ENCODE measurements around the gene TAF1.

The TAF1 gene

DNA sequence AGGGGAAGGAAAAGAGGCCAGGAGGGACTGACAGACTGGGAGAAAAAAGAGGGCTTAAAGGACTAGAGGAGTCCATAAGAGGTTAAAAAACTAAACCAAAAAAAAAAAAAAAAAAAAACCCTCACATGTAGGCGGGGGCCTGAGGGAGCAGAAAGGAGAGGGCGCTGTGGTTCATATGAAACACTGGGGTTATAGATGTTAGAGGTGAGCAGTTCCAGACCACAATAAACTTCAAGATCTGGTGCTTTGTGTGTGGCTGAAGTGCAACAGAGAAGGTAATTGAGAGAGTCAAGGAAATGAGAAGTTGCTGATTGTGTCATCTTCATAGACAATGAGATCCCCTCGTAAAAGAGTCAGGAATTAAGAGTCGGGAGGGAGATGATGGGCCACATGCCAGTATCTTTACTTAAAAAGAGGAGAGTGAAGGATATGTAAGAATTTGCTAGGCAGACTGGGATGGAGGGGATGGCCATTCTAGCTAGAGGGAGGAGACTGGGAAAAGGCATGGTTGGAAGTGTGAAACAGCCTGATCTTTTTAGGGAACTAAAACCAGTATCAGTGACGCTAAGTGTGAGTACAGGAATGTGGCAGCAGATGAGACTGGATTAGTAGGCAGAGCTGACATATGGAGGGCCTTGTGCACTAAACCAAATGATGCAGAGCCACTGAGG lies 148.3 kb downstream of the TAF1 start:
- DNase-seq = no peak

DNA sequence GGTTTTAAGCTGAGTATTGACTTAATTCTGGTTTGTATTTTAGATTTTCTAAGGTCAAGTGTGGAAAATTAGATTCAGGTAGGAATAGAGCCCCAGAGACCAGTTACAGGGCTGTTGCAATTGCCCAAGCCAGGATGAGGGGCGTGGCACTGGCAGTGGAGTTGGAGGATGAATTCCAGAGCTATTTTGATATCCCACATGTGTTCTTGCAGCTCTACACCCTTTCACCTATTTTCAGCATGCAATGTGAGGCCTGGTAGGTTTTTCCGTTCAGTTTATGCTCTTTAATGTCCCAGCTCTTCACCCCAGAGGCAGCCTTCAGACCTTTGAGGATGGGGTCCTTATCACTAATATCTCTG lies 148.9 kb downstream of the TAF1 start:
- DNase-seq = no peak

Measured in midbrain (tissue), 1 donor.